H54 (cell line): ENCODE measurements around the gene SH3BP5L.
"Not testable (repeated sequence)": the region's sequence is repeated elsewhere in the genome, so short reads cannot be mapped to it uniquely, and the experiment has no call there.

Source experiments
- DNase-seq: peaks from one replicate; pipeline ENCODE4 v3.0.0; 2011; ENCODE audit warnings: low spot score, mixed read lengths; ENCODE audit not compliant: insufficient read length
- FAIRE-seq: peaks from 3 replicates; lab custom pipeline; 2011; peaks lifted over from hg19 to GRCh38; lab: Jason Lieb, UNC
- POLR2A ChIP-seq: IDR thresholded peaks from 2 replicates; pipeline ENCODE4 v1.6.1; 2011; ENCODE audit warnings: low read depth, mild to moderate bottlenecking, low read length

Gene SH3BP5L

GRCh38 chr1:248800459-248800858 is 25.3 kb downstream of the SH3BP5L start:
- TF ChIP-seq POLR2A, result no peak
- DNase-seq, result no peak
- FAIRE-seq, result no peak

- DNase-seq (no peak), FAIRE-seq (no peak)
- no peak for TF ChIP-seq POLR2A
These were observed 26.9 kb downstream of the SH3BP5L start for GRCh38 chr1:248798791-248799190.

GRCh38 chr1:248794663-248795062 is 31.1 kb downstream of the SH3BP5L start:
- not testable (repeated sequence) for FAIRE-seq, DNase-seq

- FAIRE-seq (no peak), DNase-seq (no peak)
- no peak for TF ChIP-seq POLR2A
These were observed 32.1 kb downstream of the SH3BP5L start for GRCh38 chr1:248793592-248793991.

- DNase-seq (no peak), FAIRE-seq (no peak)
- no peak for TF ChIP-seq POLR2A
These were observed 33.4 kb downstream of the SH3BP5L start for GRCh38 chr1:248792342-248792741.

- FAIRE-seq, result no peak
- no peak for TF ChIP-seq POLR2A
- DNase-seq, result no peak
These were observed 34.7 kb downstream of the SH3BP5L start for GRCh38 chr1:248791010-248791409.

- DNase-seq (no peak), FAIRE-seq (no peak)
- TF ChIP-seq POLR2A, result no peak
These were observed 35.3 kb downstream of the SH3BP5L start for GRCh38 chr1:248790456-248790855.

- not testable (repeated sequence) for FAIRE-seq, DNase-seq
These were observed 36.4 kb downstream of the SH3BP5L start for GRCh38 chr1:248789337-248789736.

GRCh38 chr1:248788327-248788726 is 37.4 kb downstream of the SH3BP5L start:
- FAIRE-seq (no peak), DNase-seq (no peak)
- no peak for TF ChIP-seq POLR2A

GRCh38 chr1:248787430-248787829 is 38.3 kb downstream of the SH3BP5L start:
- FAIRE-seq (no peak), DNase-seq (no peak)
- no peak for TF ChIP-seq POLR2A

GRCh38 chr1:248786156-248786555 is 39.6 kb downstream of the SH3BP5L start:
- DNase-seq (no peak), FAIRE-seq (no peak)
- TF ChIP-seq POLR2A, result no peak

GRCh38 chr1:248783367-248783766 is 42.3 kb downstream of the SH3BP5L start:
- TF ChIP-seq POLR2A, result no peak
- DNase-seq, result no peak

GRCh38 chr1:248782416-248783141 is 43.1 kb downstream of the SH3BP5L start:
- no peak for DNase-seq
- TF ChIP-seq POLR2A, result no peak
- FAIRE-seq, result no peak

More at GRCh38 chr1:248783367-248783766, 42.3 kb downstream of the SH3BP5L start:
- FAIRE-seq, result no peak

GRCh38 chr1:248779350-248779749 is 46.4 kb downstream of the SH3BP5L start:
- no peak for TF ChIP-seq POLR2A
- no peak for DNase-seq
- FAIRE-seq, result no peak

GRCh38 chr1:248778906-248779305 is 46.8 kb downstream of the SH3BP5L start:
- DNase-seq, result no peak
- no peak for FAIRE-seq
- no peak for TF ChIP-seq POLR2A
